GM12892 (cell line): ENCODE data around the gene HRAS.

Source experiments
- POLR2A ChIP-seq: IDR thresholded peaks from 2 replicates; pipeline ENCODE4 v1.6.1; 2011; ENCODE audit warnings: low read depth, low read length, control low read depth
- POLR2AphosphoS5 ChIP-seq: IDR thresholded peaks from 2 replicates; pipeline ENCODE4 v1.6.1; 2011; ENCODE audit warnings: low read depth, low read length, control low read depth
- TAF1 ChIP-seq: IDR thresholded peaks from 2 replicates; pipeline ENCODE4 v1.6.1; 2011; ENCODE audit warnings: low read depth, mild to moderate bottlenecking, control low read depth, low read length, borderline replicate concordance

- TF ChIP-seq POLR2AphosphoS5 (no peak), POLR2A (no peak), TAF1 (no peak)
These were observed 36.4 kb upstream of the HRAS start for GRCh38 chr11:571802-572185.
